GM21360 (cell line): ENCODE measurements around the gene STON1.
"Not testable (repeated sequence)": the region's sequence is repeated elsewhere in the genome, so short reads cannot be mapped to it uniquely, and the experiment has no call there.

Experiments
- ATAC-seq: cut with Tn5 transposase; IDR thresholded peaks from one replicate; pipeline ENCODE4 v1.9.1; 2021; ENCODE audit warnings: mild to moderate bottlenecking, moderate library complexity; ENCODE audit not compliant: unreplicated experiment

The STON1 gene

GRCh38 chr2:48614581-48614980 lies 84.6 kb downstream of the STON1 start:
- not testable (repeated sequence) for ATAC-seq

GRCh38 chr2:48617618-48618017 lies 87.7 kb downstream of the STON1 start, which contains the start of gene GTF2A1L:
Gene GTF2A1L (plus strand): TSS chr2:48617856. CDS start chr2:48617875, 19 bp downstream.
- ATAC-seq, result no peak

GRCh38 chr2:48619526-48619925 lies 89.6 kb downstream of the STON1 start:
- ATAC-seq, result no peak

- no peak for ATAC-seq
These were observed 90.7 kb downstream of the STON1 start for GRCh38 chr2:48620604-48621003.

GRCh38 chr2:48622691-48623090 lies 92.7 kb downstream of the STON1 start:
- ATAC-seq, result not testable (repeated sequence)

GRCh38 chr2:48624696-48625095 lies 94.7 kb downstream of the STON1 start:
- ATAC-seq, result no peak

- ATAC-seq, result no peak
These were observed 96.1 kb downstream of the STON1 start for GRCh38 chr2:48626047-48626446.

- no peak for ATAC-seq
These were observed 103.2 kb downstream of the STON1 start for GRCh38 chr2:48633143-48633542.

GRCh38 chr2:48635786-48636185 lies 105.8 kb downstream of the STON1 start:
- no peak for ATAC-seq

GRCh38 chr2:48638261-48638660 lies 108.3 kb downstream of the STON1 start:
- no peak for ATAC-seq
